ENCODE results near the gene MBD3L5.

DNA sequence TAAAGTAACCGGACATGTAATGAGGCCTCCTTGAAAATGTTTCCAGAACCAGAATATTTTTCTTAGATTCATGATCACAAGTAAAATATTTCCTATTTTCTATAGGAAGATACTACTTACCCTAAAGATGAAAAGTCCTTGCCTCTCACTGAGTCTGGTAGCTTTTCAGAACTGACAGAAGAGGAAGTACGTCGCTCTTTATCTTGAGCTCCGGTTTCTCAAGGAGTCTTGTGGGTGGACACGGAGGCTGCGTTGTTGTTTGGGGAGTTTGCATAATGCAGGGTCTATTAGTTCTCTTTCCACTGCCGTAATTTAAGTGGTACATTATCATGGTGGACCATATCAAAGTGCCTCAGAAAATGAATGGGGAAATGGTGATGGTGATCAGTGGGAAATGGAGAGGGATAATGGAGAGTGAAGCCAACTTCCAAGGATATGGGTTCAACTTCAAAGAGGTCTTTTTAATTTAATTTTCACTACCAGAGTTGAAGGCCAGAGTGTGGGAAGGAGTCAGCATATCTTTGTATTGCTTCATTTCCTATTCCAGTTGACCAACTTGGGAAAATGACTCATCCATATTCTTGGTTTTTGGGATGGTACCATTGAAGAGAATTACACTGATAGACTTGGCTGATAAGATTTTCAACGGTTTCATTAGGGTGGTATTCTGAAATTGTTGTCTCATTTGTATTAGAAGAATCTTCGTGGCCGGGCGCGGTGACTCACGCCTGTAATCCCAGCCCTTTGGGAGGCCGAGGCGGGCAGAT is 32.5 kb upstream of the MBD3L5 start:
- TF ChIP-seq, protein P1, sequence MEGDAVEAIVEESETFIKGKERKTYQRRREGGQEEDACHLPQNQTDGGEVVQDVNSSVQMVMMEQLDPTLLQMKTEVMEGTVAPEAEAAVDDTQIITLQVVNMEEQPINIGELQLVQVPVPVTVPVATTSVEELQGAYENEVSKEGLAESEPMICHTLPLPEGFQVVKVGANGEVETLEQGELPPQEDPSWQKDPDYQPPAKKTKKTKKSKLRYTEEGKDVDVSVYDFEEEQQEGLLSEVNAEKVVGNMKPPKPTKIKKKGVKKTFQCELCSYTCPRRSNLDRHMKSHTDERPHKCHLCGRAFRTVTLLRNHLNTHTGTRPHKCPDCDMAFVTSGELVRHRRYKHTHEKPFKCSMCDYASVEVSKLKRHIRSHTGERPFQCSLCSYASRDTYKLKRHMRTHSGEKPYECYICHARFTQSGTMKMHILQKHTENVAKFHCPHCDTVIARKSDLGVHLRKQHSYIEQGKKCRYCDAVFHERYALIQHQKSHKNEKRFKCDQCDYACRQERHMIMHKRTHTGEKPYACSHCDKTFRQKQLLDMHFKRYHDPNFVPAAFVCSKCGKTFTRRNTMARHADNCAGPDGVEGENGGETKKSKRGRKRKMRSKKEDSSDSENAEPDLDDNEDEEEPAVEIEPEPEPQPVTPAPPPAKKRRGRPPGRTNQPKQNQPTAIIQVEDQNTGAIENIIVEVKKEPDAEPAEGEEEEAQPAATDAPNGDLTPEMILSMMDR (IDR thresholded peaks at IDR 0.05; ENCODE audit: low read length): no peak
- TF ChIP-seq EZH2phosphoT487 (IDR thresholded peaks at IDR 0.05; ENCODE audit: low read length): no peak
- TF ChIP-seq EZH2 (optimal IDR thresholded peaks at IDR 0.05; ENCODE audit: low read depth, low read length): no peak

Measured in MM.1S (cell line).